SK-N-SH treated with all-trans-retinoic acid at 6 μM for 48 hours (cell line): Measurements from ENCODE around the gene ST6GAL1.

ENCODE experiments used
- ATAC-seq: fragments of 200-7000 bp; cut with Tn5 transposase; 3 replicates; pipeline ENCODE4 v1.9.1; 2020; ENCODE audit warnings: mild to moderate bottlenecking, moderate library complexity
- ARNTL ChIP-seq: fragments of 450-650 bp; formaldehyde crosslinking; IDR thresholded peaks from 2 replicates; pipeline ENCODE4 v1.5.0; 2020; ENCODE audit warnings: low read depth, mild to moderate bottlenecking, moderate library complexity, borderline replicate concordance
- CREB5 ChIP-seq: fragments of 250-450 bp; sonication (Bioruptor Pico); IDR thresholded peaks from 2 replicates; pipeline ENCODE4 v1.5.1; 2020; ENCODE audit warnings: low read depth, mild to moderate bottlenecking, moderate library complexity
- CSDC2 ChIP-seq: fragments of 250-450 bp; sonication (Bioruptor Pico); IDR thresholded peaks from 2 replicates; pipeline ENCODE4 v1.5.0; 2020; ENCODE audit warnings: mild to moderate bottlenecking, moderate library complexity
- ESRRG ChIP-seq: fragments of 250-450 bp; sonication (Bioruptor Pico); IDR thresholded peaks from 2 replicates; pipeline ENCODE4 v1.6.1; 2021; ENCODE audit warnings: mild to moderate bottlenecking
- GLIS3 ChIP-seq: fragments of 250-450 bp; sonication (Bioruptor Pico); IDR thresholded peaks from 2 replicates; pipeline ENCODE4 v1.5.0; 2020; ENCODE audit warnings: mild to moderate bottlenecking, moderate library complexity
- ISL1 ChIP-seq: fragments of 250-450 bp; sonication (Bioruptor Pico); IDR thresholded peaks from 2 replicates; pipeline ENCODE4 v2.1.2; 2022; ENCODE audit warnings: mild to moderate bottlenecking, moderate library complexity
- OSR1 ChIP-seq: fragments of 250-450 bp; sonication (Bioruptor Pico); IDR thresholded peaks from 2 replicates; pipeline ENCODE4 v1.8.0; 2022; ENCODE audit warnings: moderate library complexity, mild to moderate bottlenecking, inconsistent platforms
- PATZ1 ChIP-seq: fragments of 250-450 bp; sonication (Bioruptor Pico); IDR thresholded peaks from 2 replicates; pipeline ENCODE4 v1.8.0; 2020; ENCODE audit warnings: mild to moderate bottlenecking, moderate library complexity, borderline replicate concordance
- POU6F1 ChIP-seq: fragments of 250-450 bp; sonication (Bioruptor Pico); IDR thresholded peaks from 2 replicates; pipeline ENCODE4 v1.8.0; 2021; ENCODE audit warnings: low read depth, mild to moderate bottlenecking, moderate library complexity, borderline replicate concordance
- PPARA ChIP-seq: fragments of 250-450 bp; sonication (Bioruptor Pico); IDR thresholded peaks from 2 replicates; pipeline ENCODE4 v1.5.0; 2020; ENCODE audit warnings: mild to moderate bottlenecking, borderline replicate concordance
- SNAI2 ChIP-seq: fragments of 250-450 bp; sonication (Bioruptor Pico); IDR thresholded peaks from 2 replicates; pipeline ENCODE4 v1.5.0; 2020; ENCODE audit warnings: mild to moderate bottlenecking, moderate library complexity
- TCF4 ChIP-seq: fragments of 250-450 bp; sonication (Bioruptor Pico); IDR thresholded peaks from 2 replicates; pipeline ENCODE4 v1.8.0; 2021; ENCODE audit warnings: mild to moderate bottlenecking, moderate library complexity, borderline replicate concordance
- ZC3H10 ChIP-seq: fragments of 250-450 bp; sonication (Bioruptor Pico); IDR thresholded peaks from 2 replicates; pipeline ENCODE4 v1.5.1; 2021; ENCODE audit warnings: mild to moderate bottlenecking, moderate library complexity
- ZFP3 ChIP-seq: fragments of 250-450 bp; sonication (Bioruptor Pico); IDR thresholded peaks from 2 replicates; pipeline ENCODE4 v1.5.0; 2020; ENCODE audit warnings: mild to moderate bottlenecking, moderate library complexity
- ZFP30 ChIP-seq: fragments of 450-650 bp; formaldehyde crosslinking; IDR thresholded peaks from 2 replicates; pipeline ENCODE4 v1.5.0; 2022; ENCODE audit warnings: mild to moderate bottlenecking, moderate library complexity
- ZNF565 ChIP-seq: fragments of 450-650 bp; formaldehyde crosslinking; conservative IDR thresholded peaks from 2 replicates; pipeline ENCODE4 v1.5.0; 2020; ENCODE audit warnings: low read depth, mild to moderate bottlenecking, moderate library complexity
- ZNF8 ChIP-seq: fragments of 450-650 bp; formaldehyde crosslinking; IDR thresholded peaks from 2 replicates; pipeline ENCODE4 v1.5.0; 2020; ENCODE audit warnings: mild to moderate bottlenecking, moderate library complexity
- TF ChIP-seq, protein P1 (sequence below): fragments of 250-450 bp; sonication (Bioruptor Pico); IDR thresholded peaks from 2 replicates; pipeline ENCODE4 v1.5.0; 2020; ENCODE audit warnings: mild to moderate bottlenecking, moderate library complexity
- TF ChIP-seq, protein P2 (sequence below): fragments of 250-450 bp; sonication (Bioruptor Pico); IDR thresholded peaks from 2 replicates; pipeline ENCODE4 v1.5.1; 2021; ENCODE audit warnings: mild to moderate bottlenecking, moderate library complexity

The ST6GAL1 gene

DNA sequence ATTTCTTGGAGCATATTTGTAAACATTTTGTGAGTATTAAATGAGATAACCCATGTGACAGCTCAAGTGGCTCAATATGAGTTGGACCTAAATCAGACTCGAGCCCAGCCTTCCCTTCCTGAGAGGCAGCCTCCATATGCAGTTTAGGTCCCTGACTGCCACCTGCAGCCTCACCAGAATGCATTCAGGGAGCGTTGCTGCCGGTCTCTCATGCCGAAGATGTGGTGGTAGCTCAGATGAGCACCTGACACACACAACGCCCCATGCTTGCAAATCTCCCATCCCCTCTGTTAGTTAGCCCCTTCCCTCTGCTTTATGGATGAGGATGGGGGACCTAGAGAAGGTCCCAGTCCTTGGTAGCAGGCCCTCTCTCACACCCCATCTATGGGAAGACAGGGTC, 9.2 kb downstream of the ST6GAL1 start:
- no peak for TF ChIP-seq ZNF565 (CRISPR knock-in tag)
- no peak for TF ChIP-seq ZFP3 (CRISPR knock-in tag)
- TF ChIP-seq PPARA (CRISPR knock-in tag): no peak
- TF ChIP-seq, protein P1, sequence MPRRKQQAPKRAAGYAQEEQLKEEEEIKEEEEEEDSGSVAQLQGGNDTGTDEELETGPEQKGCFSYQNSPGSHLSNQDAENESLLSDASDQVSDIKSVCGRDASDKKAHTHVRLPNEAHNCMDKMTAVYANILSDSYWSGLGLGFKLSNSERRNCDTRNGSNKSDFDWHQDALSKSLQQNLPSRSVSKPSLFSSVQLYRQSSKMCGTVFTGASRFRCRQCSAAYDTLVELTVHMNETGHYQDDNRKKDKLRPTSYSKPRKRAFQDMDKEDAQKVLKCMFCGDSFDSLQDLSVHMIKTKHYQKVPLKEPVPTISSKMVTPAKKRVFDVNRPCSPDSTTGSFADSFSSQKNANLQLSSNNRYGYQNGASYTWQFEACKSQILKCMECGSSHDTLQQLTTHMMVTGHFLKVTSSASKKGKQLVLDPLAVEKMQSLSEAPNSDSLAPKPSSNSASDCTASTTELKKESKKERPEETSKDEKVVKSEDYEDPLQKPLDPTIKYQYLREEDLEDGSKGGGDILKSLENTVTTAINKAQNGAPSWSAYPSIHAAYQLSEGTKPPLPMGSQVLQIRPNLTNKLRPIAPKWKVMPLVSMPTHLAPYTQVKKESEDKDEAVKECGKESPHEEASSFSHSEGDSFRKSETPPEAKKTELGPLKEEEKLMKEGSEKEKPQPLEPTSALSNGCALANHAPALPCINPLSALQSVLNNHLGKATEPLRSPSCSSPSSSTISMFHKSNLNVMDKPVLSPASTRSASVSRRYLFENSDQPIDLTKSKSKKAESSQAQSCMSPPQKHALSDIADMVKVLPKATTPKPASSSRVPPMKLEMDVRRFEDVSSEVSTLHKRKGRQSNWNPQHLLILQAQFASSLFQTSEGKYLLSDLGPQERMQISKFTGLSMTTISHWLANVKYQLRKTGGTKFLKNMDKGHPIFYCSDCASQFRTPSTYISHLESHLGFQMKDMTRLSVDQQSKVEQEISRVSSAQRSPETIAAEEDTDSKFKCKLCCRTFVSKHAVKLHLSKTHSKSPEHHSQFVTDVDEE (CRISPR knock-in tag): no peak
- no peak for TF ChIP-seq ZNF8 (CRISPR knock-in tag)
- no peak for TF ChIP-seq SNAI2 (CRISPR knock-in tag)
- no peak for TF ChIP-seq TCF4
- TF ChIP-seq POU6F1: no peak
- no peak for TF ChIP-seq OSR1 (CRISPR knock-in tag)
- TF ChIP-seq ZC3H10 (CRISPR knock-in tag): no peak
- TF ChIP-seq, all 23 proteins: peak for 0
- no peak for ATAC-seq

- TF ChIP-seq, protein P1 (CRISPR knock-in tag): no peak
- TF ChIP-seq ISL1 (CRISPR knock-in tag) (no peak), CREB5 (CRISPR knock-in tag) (no peak), ESRRG (CRISPR knock-in tag) (no peak), ZNF8 (CRISPR knock-in tag) (no peak), CSDC2 (no peak), GLIS3 (CRISPR knock-in tag) (no peak), TCF4 (no peak), ZNF565 (CRISPR knock-in tag) (no peak), PATZ1 (no peak), ZFP30 (CRISPR knock-in tag) (no peak), POU6F1 (no peak), ZC3H10 (CRISPR knock-in tag) (no peak), ARNTL (no peak), PPARA (CRISPR knock-in tag) (no peak)
- TF ChIP-seq, protein P2, sequence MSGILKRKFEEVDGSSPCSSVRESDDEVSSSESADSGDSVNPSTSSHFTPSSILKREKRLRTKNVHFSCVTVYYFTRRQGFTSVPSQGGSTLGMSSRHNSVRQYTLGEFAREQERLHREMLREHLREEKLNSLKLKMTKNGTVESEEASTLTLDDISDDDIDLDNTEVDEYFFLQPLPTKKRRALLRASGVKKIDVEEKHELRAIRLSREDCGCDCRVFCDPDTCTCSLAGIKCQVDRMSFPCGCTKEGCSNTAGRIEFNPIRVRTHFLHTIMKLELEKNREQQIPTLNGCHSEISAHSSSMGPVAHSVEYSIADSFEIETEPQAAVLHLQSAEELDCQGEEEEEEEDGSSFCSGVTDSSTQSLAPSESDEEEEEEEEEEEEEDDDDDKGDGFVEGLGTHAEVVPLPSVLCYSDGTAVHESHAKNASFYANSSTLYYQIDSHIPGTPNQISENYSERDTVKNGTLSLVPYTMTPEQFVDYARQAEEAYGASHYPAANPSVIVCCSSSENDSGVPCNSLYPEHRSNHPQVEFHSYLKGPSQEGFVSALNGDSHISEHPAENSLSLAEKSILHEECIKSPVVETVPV: no peak
- TF ChIP-seq, all 23 proteins: peak for 0
- ATAC-seq: no peak
Observed at GRCh38 chr3:186940967-186941366, 10.6 kb downstream of the ST6GAL1 start.
